Measurements from ENCODE around the gene PAEP.
"Not testable (repeated sequence)": the region's sequence is repeated elsewhere in the genome, so short reads cannot be mapped to it uniquely, and the experiment has no call there.

The PAEP gene

GRCh38 chr9:135561391-135562234 is at the start of gene PAEP:
Gene PAEP (plus strand): TSS chr9:135561756.
- DNase-seq (ENCODE audit: low read depth): no peak

GRCh38 chr9:135512241-135512603 is 49.3 kb upstream of the PAEP start:
- no peak for DNase-seq (ENCODE audit: low read depth)

GRCh38 chr9:135512904-135513303 is 48.7 kb upstream of the PAEP start:
- no peak for DNase-seq (ENCODE audit: low read depth)

GRCh38 chr9:135513351-135513846 is 48.2 kb upstream of the PAEP start:
- no peak for DNase-seq (ENCODE audit: low read depth)

- DNase-seq (ENCODE audit: low read depth): not testable (repeated sequence)
Observed at GRCh38 chr9:135513906-135514305, 47.6 kb upstream of the PAEP start.

GRCh38 chr9:135514342-135515082 is 47.0 kb upstream of the PAEP start:
- no peak for DNase-seq (ENCODE audit: low read depth)

- DNase-seq (ENCODE audit: low read depth): no peak
Observed at GRCh38 chr9:135515083-135515951, 46.2 kb upstream of the PAEP start.

GRCh38 chr9:135516132-135516860 is 45.3 kb upstream of the PAEP start:
- DNase-seq (ENCODE audit: low read depth): no peak

- DNase-seq (ENCODE audit: low read depth): no peak
Observed at GRCh38 chr9:135517407-135517822, 44.1 kb upstream of the PAEP start.

GRCh38 chr9:135519179-135519971 is 42.2 kb upstream of the PAEP start:
- no peak for DNase-seq (ENCODE audit: low read depth)

GRCh38 chr9:135520916-135521607 is 40.5 kb upstream of the PAEP start, which contains the start of gene LCN1:
Gene LCN1 (plus strand): TSS chr9:135521440. CDS start chr9:135521498, 58 bp downstream.
- no peak for DNase-seq (ENCODE audit: low read depth)

GRCh38 chr9:135521608-135522095 is 39.9 kb upstream of the PAEP start:
- DNase-seq (ENCODE audit: low read depth): no peak

- no peak for DNase-seq (ENCODE audit: low read depth)
Observed at GRCh38 chr9:135522137-135522877, 39.2 kb upstream of the PAEP start.

- DNase-seq (ENCODE audit: low read depth): no peak
Observed at GRCh38 chr9:135522931-135523330, 38.6 kb upstream of the PAEP start.

GRCh38 chr9:135523521-135524129 is 37.9 kb upstream of the PAEP start:
- DNase-seq (ENCODE audit: low read depth): no peak

- no peak for DNase-seq (ENCODE audit: low read depth)
Observed at GRCh38 chr9:135524130-135524861, 37.3 kb upstream of the PAEP start.

GRCh38 chr9:135525241-135526088 is 36.1 kb upstream of the PAEP start:
- DNase-seq (ENCODE audit: low read depth): no peak
